Stimulated activated CD4-positive, alpha-beta T cell treated with anti-CD3 and anti-CD28 coated beads, Interleukin-12 subunit alpha, Interleukin-12 subunit beta, amount 100 ng/mL, for 4 hours (primary cell): ENCODE results near the gene KLHL12.

Experiments used
- DNase-seq: peaks from one replicate; pipeline ENCODE4 v3.0.0-alpha.2; 2020

The KLHL12 gene

GRCh38 chr1:202926581-202927491, at the start of gene KLHL12:
TSS of gene KLHL12 (minus strand) at chr1:202927234. CDS start at chr1:202925162, 2,072 bp downstream.
- DNase-seq = peak; percentile 93

GRCh38 chr1:202976633-202977032, 49.6 kb upstream of the KLHL12 start:
- DNase-seq = no peak

GRCh38 chr1:202974856-202975255, 47.8 kb upstream of the KLHL12 start:
- DNase-seq = no peak

- DNase-seq = no peak
Observed at GRCh38 chr1:202972046-202972445, 45.0 kb upstream of the KLHL12 start.

- DNase-seq = no peak
Observed at GRCh38 chr1:202968895-202969295, 41.9 kb upstream of the KLHL12 start.

- no peak for DNase-seq
Observed at GRCh38 chr1:202968351-202968750, 41.3 kb upstream of the KLHL12 start.

- DNase-seq = no peak
Observed at GRCh38 chr1:202967684-202968281, 40.7 kb upstream of the KLHL12 start.

- no peak for DNase-seq
Observed at GRCh38 chr1:202966006-202966898, 39.2 kb upstream of the KLHL12 start.

- no peak for DNase-seq
Observed at GRCh38 chr1:202965422-202965821, 38.4 kb upstream of the KLHL12 start.

- no peak for DNase-seq
Observed at GRCh38 chr1:202964791-202965410, 37.9 kb upstream of the KLHL12 start.

GRCh38 chr1:202961220-202961880, 34.3 kb upstream of the KLHL12 start:
- no peak for DNase-seq

GRCh38 chr1:202959276-202959620, 32.2 kb upstream of the KLHL12 start:
- DNase-seq = no peak

- no peak for DNase-seq
Observed at GRCh38 chr1:202958544-202959275, 31.7 kb upstream of the KLHL12 start.

- peak; percentile 93 for DNase-seq
Observed at GRCh38 chr1:202957733-202958543, 30.9 kb upstream of the KLHL12 start, which contains the start of gene ADIPOR1. TSS of gene ADIPOR1 (minus strand) at chr1:202958312. CDS start at chr1:202951070, 7,242 bp downstream.

- DNase-seq = no peak
Observed at GRCh38 chr1:202956969-202957368, 29.9 kb upstream of the KLHL12 start.

- no peak for DNase-seq
Observed at GRCh38 chr1:202954057-202954745, 27.2 kb upstream of the KLHL12 start.

- DNase-seq = no peak
Observed at GRCh38 chr1:202953392-202953791, 26.4 kb upstream of the KLHL12 start.

GRCh38 chr1:202952818-202953217, 25.8 kb upstream of the KLHL12 start:
- no peak for DNase-seq

GRCh38 chr1:202952099-202952498, 25.1 kb upstream of the KLHL12 start:
- no peak for DNase-seq

- no peak for DNase-seq
Observed at GRCh38 chr1:202951437-202951836, 24.4 kb upstream of the KLHL12 start.
